ENCODE data around the gene MEN1.

The MEN1 gene

DNA sequence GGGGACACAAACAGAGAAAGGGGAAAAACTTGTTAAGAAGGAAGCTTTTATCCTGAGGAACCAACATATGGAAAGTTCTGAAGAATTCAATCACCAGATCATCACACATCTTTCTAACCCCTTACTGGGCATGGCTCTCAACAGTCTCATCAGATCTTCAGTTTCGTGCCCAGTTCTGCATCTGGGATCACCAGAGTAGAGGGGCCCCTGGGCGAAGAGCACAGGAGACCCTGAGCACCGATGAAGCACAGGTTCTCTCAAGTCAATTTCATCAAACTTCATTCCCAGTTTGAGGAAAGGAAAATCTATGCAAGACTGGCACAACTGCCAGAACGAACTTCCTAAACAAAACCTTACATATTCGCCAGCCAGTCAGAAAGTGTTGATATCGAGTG, 42.1 kb downstream of the MEN1 start:
- DNase-seq: no peak
- in situ Hi-C loops (cut with MboI; ENCODE audit: low pct_unique_long_range_greater_than_20kb, low sequenced_read_pairs): no loop called here

GRCh38 chr11:64767344-64768299, 42.7 kb downstream of the MEN1 start:
- peak; percentile 66 for DNase-seq
- in situ Hi-C loops (cut with MboI; ENCODE audit: low pct_unique_long_range_greater_than_20kb, low sequenced_read_pairs): no loop called here

GRCh38 chr11:64766881-64767280, 43.5 kb downstream of the MEN1 start:
- no peak for DNase-seq
- in situ Hi-C loops (cut with MboI; ENCODE audit: low pct_unique_long_range_greater_than_20kb, low sequenced_read_pairs): no loop called here

DNA sequence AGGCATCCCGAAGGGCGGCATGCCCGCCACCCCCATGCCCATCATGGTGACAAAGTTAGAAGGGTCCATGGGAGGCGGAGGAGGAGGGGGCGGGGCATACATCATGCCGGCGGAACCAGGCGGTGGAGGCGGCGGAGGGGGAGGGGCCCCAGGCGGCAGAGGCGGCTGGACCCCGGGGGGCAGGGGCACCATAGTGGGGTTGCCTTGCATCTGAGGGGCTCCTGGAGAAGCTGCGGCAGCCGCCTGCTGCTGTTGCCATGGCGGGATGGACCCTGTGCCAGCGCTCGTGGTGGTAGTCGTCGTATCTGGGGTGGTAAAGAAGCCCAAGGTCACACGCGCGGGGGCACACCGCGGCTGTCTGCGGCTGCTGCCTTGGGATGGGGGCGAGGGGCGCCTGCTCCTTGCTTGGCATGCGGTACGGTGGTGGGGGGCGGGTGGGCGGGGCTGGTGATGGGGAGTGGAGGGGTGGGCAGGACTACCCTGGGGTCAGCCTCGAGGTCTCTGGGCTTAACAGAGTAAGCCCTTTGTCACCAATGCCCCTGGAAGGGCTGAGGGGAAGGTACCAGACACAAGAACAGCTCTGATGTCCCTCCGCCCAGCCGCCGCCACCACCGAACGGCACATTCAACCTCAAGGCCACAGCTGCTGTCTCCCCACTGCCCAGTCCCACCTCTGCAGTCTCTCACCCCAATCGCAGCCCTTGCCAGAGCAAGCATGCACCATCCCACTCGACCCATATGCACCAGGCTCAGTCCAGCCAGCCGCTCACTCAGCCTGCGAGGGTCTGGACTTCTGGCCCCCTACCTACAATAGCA, 44.3 kb downstream of the MEN1 start:
- no peak for DNase-seq
- in situ Hi-C loops (cut with MboI; ENCODE audit: low pct_unique_long_range_greater_than_20kb, low sequenced_read_pairs): no loop called here

DNA sequence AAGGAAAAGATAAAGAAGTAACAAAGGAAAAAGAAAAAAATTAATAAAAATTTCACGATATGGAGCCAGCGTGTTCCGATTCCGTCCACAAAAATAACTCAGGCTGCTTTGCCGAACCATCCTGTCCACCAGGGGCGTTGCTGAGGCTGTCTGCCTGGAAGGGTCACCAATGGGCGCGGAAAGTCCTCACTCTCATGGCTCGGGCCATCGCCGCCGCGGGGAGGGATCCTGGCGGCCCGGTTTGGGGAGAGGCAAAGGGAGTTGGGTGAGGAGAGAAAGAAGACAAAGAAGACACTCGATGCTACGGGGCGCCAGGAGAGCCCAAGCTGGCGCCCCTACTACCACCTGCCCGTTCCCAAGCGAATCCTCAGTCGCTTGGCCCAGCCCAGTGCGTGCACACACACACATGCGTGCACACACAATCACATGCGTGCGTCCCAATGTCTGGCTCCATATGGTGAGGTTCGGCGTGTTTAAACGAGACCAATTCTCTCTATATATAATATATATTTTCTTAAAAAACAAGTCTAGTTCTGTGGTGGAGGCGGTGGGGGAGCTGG, 45.0 kb downstream of the MEN1 start:
- DNase-seq: no peak

DNA sequence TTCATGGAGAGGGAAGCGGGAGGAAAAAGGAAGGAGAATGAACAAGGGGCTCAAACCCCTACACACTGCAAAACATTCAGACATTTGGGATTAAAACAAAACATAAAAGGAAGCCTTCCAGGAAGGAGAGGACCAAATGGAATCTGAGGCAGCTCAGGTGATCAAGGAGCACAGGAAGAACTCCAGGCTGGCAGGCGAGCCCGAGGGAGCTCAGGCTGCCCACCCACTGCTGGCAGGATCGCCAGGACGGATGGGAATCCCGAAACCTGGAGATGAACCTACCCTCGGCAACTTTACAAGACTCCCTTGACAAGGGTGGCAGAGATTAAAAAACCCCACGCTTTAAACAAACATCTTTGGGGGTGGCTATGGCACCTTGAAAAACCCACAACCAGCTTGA, 45.6 kb downstream of the MEN1 start:
- in situ Hi-C loops (cut with MboI; ENCODE audit: low pct_unique_long_range_greater_than_20kb, low sequenced_read_pairs): no loop called here
- no peak for DNase-seq

More for the DNA sequence above, 45.0 kb downstream of the MEN1 start:
- in situ Hi-C loops (cut with MboI; ENCODE audit: low pct_unique_long_range_greater_than_20kb, low sequenced_read_pairs): no loop called here

DNA sequence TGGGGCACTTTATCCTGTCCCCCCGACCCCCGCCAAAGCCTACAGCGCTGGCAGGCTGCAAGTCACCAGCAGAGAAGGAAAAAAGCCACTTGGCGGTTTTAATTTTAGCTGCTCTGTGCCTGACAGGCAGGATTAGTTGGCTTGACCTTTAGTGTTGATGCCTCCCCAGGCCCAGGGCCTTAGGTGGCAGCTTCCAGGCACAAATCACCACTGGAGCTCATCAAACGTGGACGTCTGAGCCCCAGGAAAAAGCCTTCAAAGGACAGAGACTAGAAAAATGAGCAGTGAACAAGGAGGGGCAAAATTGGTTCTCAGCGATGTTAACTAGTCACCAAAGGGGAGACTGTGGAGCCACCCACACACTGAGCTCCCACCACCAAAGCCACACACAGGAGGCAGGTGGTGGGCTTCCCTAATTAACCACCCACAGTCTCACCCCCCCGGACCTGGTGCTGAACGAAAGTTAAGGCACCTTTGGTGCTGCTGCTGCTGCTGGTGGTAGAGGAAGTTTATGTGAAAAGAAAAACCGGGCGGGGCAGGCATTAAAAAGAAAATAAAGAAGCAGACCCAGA, 46.2 kb downstream of the MEN1 start:
- DNase-seq: peak; percentile 66
- in situ Hi-C loops (cut with MboI; ENCODE audit: low pct_unique_long_range_greater_than_20kb, low sequenced_read_pairs): no loop called here

DNA sequence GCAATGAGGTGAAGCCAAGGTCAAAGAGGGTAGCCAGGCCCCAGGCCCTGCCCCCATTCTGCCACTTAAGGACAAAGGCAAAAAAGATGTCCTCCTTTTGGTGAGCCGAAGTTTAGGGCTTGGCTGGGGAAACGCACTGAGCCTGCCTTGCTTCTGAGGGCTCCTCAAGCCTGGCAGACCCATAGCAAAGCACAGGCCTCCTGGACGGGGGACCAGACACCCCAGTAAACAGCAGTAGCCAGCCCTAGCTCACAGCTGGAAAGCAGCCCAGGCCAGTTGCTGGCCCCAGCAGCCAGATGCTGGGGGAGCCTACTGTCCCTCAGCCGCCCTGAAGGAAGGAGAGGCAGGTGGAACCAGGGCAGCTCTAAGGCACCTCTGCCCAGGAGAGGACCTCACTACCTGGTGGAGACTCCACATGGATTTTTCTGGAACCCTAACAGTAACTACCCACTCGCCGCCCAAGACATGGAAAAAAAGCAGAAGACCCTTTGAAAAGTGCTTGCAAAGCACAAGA, 46.8 kb downstream of the MEN1 start:
- no peak for DNase-seq
- in situ Hi-C loops (cut with MboI; ENCODE audit: low pct_unique_long_range_greater_than_20kb, low sequenced_read_pairs): no loop called here

DNA sequence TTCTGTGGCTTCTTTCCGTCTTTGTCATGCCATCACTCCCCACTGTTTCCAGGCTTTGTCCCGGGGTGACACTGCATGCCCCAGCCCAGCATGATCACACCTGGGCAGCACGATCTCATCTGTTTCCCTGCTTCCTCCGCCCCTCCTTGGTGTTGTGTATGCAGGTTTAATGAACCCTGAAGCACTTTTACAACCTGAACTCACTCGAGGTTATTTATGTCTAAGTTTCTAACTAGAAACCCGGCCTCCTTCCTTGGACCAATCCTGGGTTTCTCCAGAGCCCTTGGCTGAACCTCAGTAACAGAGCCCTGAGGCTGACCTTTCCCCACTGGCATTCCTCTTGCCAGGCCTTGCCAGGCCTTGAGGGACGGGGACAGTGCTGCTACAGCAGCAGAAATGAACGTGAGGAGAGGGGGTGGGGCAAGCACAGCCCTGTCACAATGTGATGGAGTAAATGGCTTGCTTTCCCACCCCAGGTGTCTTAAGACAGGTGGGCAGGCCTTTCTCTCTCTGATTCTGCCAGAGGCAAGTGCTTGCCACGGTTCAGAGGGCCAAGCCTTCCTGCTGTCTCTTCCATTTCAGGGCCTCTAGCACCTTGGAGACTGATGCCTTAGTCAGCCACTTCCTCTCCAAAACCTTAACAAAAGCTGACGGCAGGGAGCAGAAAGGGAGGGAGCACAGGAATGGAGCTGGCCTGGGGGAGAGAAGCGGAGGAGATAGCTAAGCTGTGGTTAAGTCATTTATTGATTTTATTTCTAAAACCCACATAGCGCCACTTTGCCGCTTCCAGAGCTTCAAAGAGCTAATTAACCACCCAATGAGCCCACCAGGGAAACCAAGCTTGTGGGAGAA, 47.5 kb downstream of the MEN1 start:
- peak; percentile 88 for DNase-seq
- in situ Hi-C loops (cut with MboI; ENCODE audit: low pct_unique_long_range_greater_than_20kb, low sequenced_read_pairs): no loop called here

DNA sequence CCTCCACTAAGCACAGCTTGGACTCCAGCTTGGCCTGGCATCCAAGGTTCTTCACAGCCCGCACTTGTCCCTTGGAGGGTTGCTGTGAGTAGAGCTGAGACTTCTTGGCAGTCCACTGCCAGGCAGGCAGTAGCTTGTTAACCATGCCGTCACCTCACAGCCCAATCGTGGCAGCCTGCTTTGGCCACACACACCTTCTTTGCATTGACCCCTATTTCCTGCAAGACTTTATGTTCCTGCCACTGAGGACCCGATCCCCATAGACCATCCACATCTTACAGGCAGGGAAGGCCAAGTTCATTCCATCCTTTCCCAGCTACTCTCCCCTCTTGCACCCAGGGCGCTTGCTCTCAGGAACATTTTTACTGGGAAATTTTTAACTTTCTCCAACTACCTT, 48.1 kb downstream of the MEN1 start:
- DNase-seq: peak; percentile 28
- in situ Hi-C loops (cut with MboI; ENCODE audit: low pct_unique_long_range_greater_than_20kb, low sequenced_read_pairs): no loop called here

DNA sequence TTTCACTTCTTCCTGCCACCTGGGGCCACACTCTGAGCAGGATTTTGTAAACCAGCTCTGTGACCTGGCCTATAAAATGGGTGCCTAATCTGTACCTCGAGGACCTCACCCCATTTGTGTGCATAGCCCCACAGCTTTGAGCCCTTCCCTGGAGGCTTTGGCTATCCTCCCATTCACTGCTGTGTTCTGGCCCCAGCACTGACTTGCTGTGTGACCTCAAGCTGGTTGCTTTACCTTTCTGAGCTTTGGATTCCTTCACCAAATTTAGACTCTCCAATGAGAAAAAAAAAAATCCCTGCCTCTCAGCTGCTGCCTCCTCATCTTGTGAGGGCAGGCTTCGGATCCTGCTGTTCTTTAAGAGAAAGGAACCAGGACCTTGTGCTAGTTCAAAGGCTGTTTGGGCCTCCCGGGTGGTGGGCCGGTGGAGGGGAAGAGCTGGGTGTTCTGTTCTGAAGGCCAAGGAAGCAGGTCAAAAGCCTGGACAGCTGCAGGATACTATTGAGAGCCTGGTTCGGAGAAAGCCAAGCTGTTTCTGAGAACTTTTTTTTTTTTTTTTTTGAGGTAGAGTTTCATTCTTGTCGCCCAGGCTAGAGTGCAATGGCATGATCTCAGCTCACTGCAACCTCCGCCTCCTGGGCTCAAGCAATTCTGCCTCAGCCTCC, 49.5 kb downstream of the MEN1 start:
- in situ Hi-C loops (cut with MboI; ENCODE audit: low pct_unique_long_range_greater_than_20kb, low sequenced_read_pairs): no loop called here
- no peak for DNase-seq

DNA sequence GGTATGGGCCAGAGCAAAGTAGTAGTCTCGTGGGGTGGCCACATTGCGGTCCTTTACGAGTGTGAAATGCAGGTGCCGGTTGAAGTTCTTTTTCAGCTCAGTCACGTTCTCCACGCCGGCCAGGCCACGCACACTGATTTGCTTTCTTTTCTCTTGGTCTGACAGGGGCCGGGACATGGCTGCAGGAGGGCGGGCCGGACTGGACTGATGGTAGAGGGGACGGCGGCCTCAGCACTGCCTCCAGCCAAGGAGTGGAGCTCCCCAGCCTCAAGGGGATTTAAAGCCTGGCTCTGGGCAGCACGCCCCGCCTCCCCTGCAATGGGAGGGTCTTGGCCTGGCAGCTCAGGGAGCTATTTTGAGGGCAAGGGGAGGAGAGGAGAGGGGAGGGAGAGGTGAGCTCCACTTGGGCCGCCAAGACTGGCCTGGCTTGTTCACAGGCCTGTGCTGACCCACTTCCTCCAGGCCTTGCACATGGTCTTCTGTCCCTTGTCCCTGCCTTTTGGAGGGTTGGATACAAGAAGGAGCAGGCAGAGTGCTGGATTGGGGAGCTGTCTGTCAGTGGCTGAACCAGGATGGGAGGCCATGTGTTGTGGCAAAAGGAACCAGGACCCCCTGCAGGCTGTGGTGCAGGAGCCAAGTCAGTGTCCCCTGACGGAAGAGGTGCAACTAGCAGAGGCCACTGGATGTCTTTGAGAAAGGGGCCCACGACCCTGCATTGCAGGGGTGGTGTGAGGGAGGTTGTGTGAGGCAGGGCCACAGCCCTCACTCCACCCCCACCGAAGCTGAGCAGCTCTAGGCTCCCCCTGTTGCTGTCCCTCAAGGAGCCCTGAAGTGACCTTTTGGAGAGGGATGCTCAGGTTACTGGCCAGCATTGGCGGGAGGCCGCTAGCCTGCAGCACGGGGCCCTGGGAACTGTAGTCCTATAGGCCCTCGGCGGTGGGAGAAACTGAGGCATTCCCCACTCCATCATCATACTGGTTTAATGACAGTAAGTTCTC, 50.3 kb downstream of the MEN1 start, which contains the start of gene PYGM:
TSS of gene PYGM (minus strand) at position 253 of the 998 bp plus-strand sequence. CDS start at position 177, 76 bp downstream.
- DNase-seq: peak; percentile 28
- in situ Hi-C loops (cut with MboI; ENCODE audit: low pct_unique_long_range_greater_than_20kb, low sequenced_read_pairs): no loop called here

GRCh38 chr11:64759131-64759721, 51.1 kb downstream of the MEN1 start:
- no peak for DNase-seq
- in situ Hi-C loops (cut with MboI; ENCODE audit: low pct_unique_long_range_greater_than_20kb, low sequenced_read_pairs): no loop called here

DNA sequence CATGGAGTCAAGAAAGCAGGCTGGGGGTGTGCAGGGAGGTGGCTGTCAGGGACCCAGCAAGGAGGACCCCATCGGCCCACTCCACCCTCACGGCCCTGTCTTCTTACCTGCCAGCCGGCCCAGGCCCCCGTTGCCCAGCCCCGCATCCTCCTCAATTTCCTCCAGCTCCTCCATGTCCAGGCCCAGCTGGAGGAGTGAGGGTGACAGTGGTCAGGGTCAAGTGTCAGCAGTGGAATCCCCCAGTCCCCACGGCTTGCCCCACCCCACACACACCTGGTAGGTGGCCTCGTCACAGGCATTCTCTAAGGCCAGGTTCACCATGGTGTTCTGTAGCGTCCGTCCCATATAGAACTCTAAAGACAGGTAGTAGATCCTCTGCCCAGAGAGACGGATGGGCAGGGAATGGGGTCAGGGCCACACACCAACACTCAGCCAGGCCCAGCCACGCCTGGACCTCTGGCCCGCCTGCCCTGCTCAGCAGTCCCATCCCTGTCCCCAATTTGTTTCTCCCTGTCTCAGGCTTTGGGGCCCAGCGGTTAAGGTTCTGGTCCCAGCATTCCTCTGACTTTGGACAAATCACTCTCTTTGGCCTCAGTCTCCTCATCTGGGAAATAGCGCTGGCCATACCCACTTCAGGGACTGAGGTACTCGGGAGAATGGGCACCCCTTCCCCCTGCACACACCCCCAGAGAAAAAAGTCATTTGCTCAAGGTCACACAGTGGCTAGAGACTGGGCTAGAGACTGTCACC, 51.8 kb downstream of the MEN1 start:
- DNase-seq: no peak
- in situ Hi-C loops (cut with MboI; ENCODE audit: low pct_unique_long_range_greater_than_20kb, low sequenced_read_pairs): no loop called here

- no peak for DNase-seq
- in situ Hi-C loops (cut with MboI; ENCODE audit: low pct_unique_long_range_greater_than_20kb, low sequenced_read_pairs): no loop called here
Measured at GRCh38 chr11:64757549-64758329, 52.6 kb downstream of the MEN1 start.
